T-cell (primary cell): Measurements from ENCODE around the gene TCAP. TPM values are rescaled to one million over a fixed set of nuclear protein-coding genes. Genes with fewer than 3 reads are reported as not detected.

ENCODE experiments used
- ATAC-seq, 4 experiments: fragments of 200-7000 bp in 3 of 4; fragments of 150-1000 bp in 1 of 4; cut with Tn5 transposase; replicated peaks in 1 of 4; 1 replicate in 3 of 4; 2 replicates in 1 of 4; pipeline ENCODE4 v1.10.0; 2021; ENCODE audit warnings: moderate library complexity in 3 of 4, mild to moderate bottlenecking in 2 of 4, moderate number of reproducible peaks in 1 of 4
- CTCF ChIA-PET, 2 donors: fragments of 300-600 bp; sonication (Branson Sonifier 250); formaldehyde crosslinking; loops; one replicate each; lab custom pipeline; 2022; ENCODE audit warnings: antibody characterized with exemption in 2 of 2; lab: Charles Lee
- POLR2A ChIA-PET, 2 donors: fragments of 300-600 bp; sonication (Branson Sonifier 250); formaldehyde crosslinking; loops; one replicate each; lab custom pipeline; 2022; ENCODE audit warnings: antibody characterized with exemption in 2 of 2; lab: Charles Lee
- DNase-seq, 35 experiments: peaks; one replicate each; pipeline versions ENCODE4 v3.0.0 to v3.0.0-alpha.2; 2013 to 2023
- H3K27ac ChIP-seq: one replicate; pipeline ENCODE4 v1.5.1; 2013; ENCODE audit warnings: low read length
- H3K27me3 ChIP-seq, 2 experiments: replicated peaks in 1 of 2; 1 replicate in 1 of 2; 2 replicates in 1 of 2; pipeline versions ENCODE4 v1.6.1 to v1.7.0; 2013; ENCODE audit warnings: low read length in 1 of 2, mixed read lengths in 1 of 2; ENCODE audit not compliant: control insufficient read depth in 2 of 2, insufficient read depth in 2 of 2; ENCODE audit errors: extremely low read depth in 1 of 2
- H3K36me3 ChIP-seq, 2 donors: 1 replicate in 1 of 2; 2 replicates in 1 of 2; pipeline versions ENCODE4 v1.6.1 to v1.7.0; 2013; ENCODE audit warnings: low read length in 1 of 2; ENCODE audit not compliant: control insufficient read depth in 2 of 2, insufficient read depth in 1 of 2; ENCODE audit errors: extremely low read depth in 1 of 2
- H3K4me1 ChIP-seq, 2 experiments: 1 replicate in 1 of 2; 2 replicates in 1 of 2; pipeline versions ENCODE4 v1.6.1 to v1.7.0; 2013; ENCODE audit warnings: low read length in 2 of 2, mixed read lengths in 1 of 2; ENCODE audit not compliant: insufficient read depth in 2 of 2, control insufficient read depth in 1 of 2; ENCODE audit errors: extremely low read depth in 1 of 2
- H3K4me3 ChIP-seq, 2 donors: 1 replicate in 1 of 2; 2 replicates in 1 of 2; pipeline versions ENCODE4 v1.5.1 to v1.7.0; 2013; ENCODE audit warnings: mild to moderate bottlenecking in 2 of 2, low read length in 1 of 2, moderate library complexity in 1 of 2; ENCODE audit not compliant: control insufficient read depth in 1 of 2; ENCODE audit errors: extremely low read depth in 1 of 2
- H3K9me3 ChIP-seq: 2 replicates; pipeline ENCODE4 v1.7.0; 2013
- H3K27ac Mint-ChIP-seq, 2 donors: one replicate each; pipeline ENCODE4 v1.8.0; 2020 to 2021; ENCODE audit warnings: mild to moderate bottlenecking in 2 of 2, mixed read lengths in 2 of 2
- H3K27me3 Mint-ChIP-seq, 2 donors: one replicate each; pipeline ENCODE4 v1.8.0; 2021 to 2022; ENCODE audit warnings: mixed read lengths in 2 of 2
- H3K36me3 Mint-ChIP-seq: one replicate; pipeline ENCODE4 v1.8.0; 2021; ENCODE audit warnings: mixed read lengths
- H3K4me1 Mint-ChIP-seq, 3 donors: one replicate each; pipeline ENCODE4 v1.8.0; 2020 to 2022; ENCODE audit warnings: mixed read lengths in 3 of 3, mild to moderate bottlenecking in 1 of 3
- H3K4me3 Mint-ChIP-seq, 3 donors: one replicate each; pipeline ENCODE4 v1.8.0; 2020 to 2022; ENCODE audit warnings: mild to moderate bottlenecking in 3 of 3, mixed read lengths in 3 of 3, moderate library complexity in 3 of 3
- H3K9me3 Mint-ChIP-seq, 3 donors: one replicate each; pipeline ENCODE4 v1.8.0; 2020 to 2022; ENCODE audit warnings: mixed read lengths in 3 of 3
- WGBS: methylation state at CpG from one replicate; pipeline ENCODE4 v1.1.5; 2013; ENCODE audit warnings: missing lambda C conversion rate; ENCODE audit not compliant: insufficient coverage; 5-methylcytosine and 5-hydroxymethylcytosine counted together
- total RNA-seq, 35 experiments: library from RNA in 6 of 35; stranded (reverse) in 6 of 35; fragments of 120-200 nt in 1 of 35; gene quantifications; one replicate each; pipeline versions ENCODE4 v1.2.1 to v1.2.4 and lab custom pipeline; 2013 to 2026

The TCAP gene
- total RNA-seq, 5 donors from 2014 or later (not counting 1 experiment from before 2014, with no cell fraction given), result 2.2 to 7.8 (median 6.6) TPM

GRCh38 chr17:39651923-39652586 lies 13.1 kb upstream of the TCAP start:
- POLR2A ChIA-PET, result interaction anchor here (0.5 to 0.6 kb wide), 3 partner anchors 30 to 817 kb away, joined by 3 to 13 read pairs (median 10); no protein-coding TSS in a partner anchor
- WGBS, result 85% methylated on average over 6 of the region's 8 CpGs
- Histone ChIP-seq H3K27ac (peak overlapping the region; percentile 12), H3K9me3 (no peaks in the 10 kb centered on the region), H3K36me3 (peaks cover 8 to 38% of the 10 kb centered on the region in 2 donors), H3K4me1 (peaks cover 0 to 36% of the 10 kb centered on the region in 2 experiments), H3K27me3 (no peaks in the 10 kb centered on the region), H3K4me3 (no peak overlapping the region)
- H3K4me1 Mint-ChIP-seq, result peaks cover 49 to 63% (median 61%) of the 10 kb centered on the region in 3 donors
- peak overlapping the region; percentile 42 to 69 for H3K27ac Mint-ChIP-seq
- ATAC-seq, result no peak
- peaks cover 23% of the 10 kb centered on the region for H3K36me3 Mint-ChIP-seq
- no peak overlapping the region for H3K4me3 Mint-ChIP-seq
- DNase-seq, result no peak
- H3K9me3 Mint-ChIP-seq, result no peaks in the 10 kb centered on the region
- no peaks in the 10 kb centered on the region for H3K27me3 Mint-ChIP-seq
- CTCF ChIA-PET, result interaction anchor here (0.6 to 4.6 kb wide), 3 partner anchors 29 to 241 kb away, joined by 6 to 27 read pairs (median 10); no protein-coding TSS in a partner anchor

GRCh38 chr17:39652587-39653315 lies 12.4 kb upstream of the TCAP start:
- H3K27ac Mint-ChIP-seq, result peak overlapping the region; percentile 42 to 69
- Histone ChIP-seq H3K27me3 (no peaks in the 10 kb centered on the region), H3K4me3 (no peak overlapping the region), H3K27ac (no peak overlapping the region), H3K4me1 (peaks cover 1 to 34% of the 10 kb centered on the region in 2 experiments), H3K36me3 (peaks cover 8 to 42% of the 10 kb centered on the region in 2 donors), H3K9me3 (no peaks in the 10 kb centered on the region)
- peaks cover 48 to 59% (median 58%) of the 10 kb centered on the region in 3 donors for H3K4me1 Mint-ChIP-seq
- peaks cover 24% of the 10 kb centered on the region for H3K36me3 Mint-ChIP-seq
- DNase-seq (no peak), ATAC-seq (no peak)
- no peaks in the 10 kb centered on the region for H3K27me3 Mint-ChIP-seq
- ChIA-PET POLR2A (interaction anchor here in 1 of 2 donors (0.6 kb wide), 2 partner anchors 30 to 816 kb away, joined by 3 to 13 read pairs; no protein-coding TSS in a partner anchor), CTCF (interaction anchor here (1.2 to 4.6 kb wide), 5 partner anchors 14 to 105 kb away, joined by 3 to 27 read pairs (median 4); no protein-coding TSS in a partner anchor)
- 77% methylated on average over 7 of the region's 7 CpGs for WGBS
- H3K9me3 Mint-ChIP-seq, result no peaks in the 10 kb centered on the region
- H3K4me3 Mint-ChIP-seq, result no peak overlapping the region

DNA sequence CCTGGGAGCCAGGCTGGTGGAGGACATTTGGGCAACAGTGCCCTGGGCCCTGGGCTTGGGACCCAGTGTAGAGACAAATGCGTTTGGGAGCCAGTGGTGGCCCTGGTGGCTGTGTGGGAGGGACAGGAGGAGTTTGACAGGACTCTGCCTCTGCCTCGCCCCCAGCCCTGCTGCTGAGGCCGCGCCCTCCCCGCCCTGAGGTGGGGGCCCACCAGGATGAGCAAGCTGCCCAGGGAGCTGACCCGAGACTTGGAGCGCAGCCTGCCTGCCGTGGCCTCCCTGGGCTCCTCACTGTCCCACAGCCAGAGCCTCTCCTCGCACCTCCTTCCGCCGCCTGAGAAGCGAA lies 11.9 kb upstream of the TCAP start:
- ATAC-seq (peak in 1 of 4 experiments; percentile 10), DNase-seq (no peak)
- peaks cover 8 to 47% of the 10 kb centered on the region in 2 donors for H3K36me3 ChIP-seq
- H3K27ac Mint-ChIP-seq, result no peak overlapping the region
- WGBS, result 83% methylated on average over 9 of the region's 12 CpGs
- H3K9me3 Mint-ChIP-seq, result no peaks in the 10 kb centered on the region
- no peak overlapping the region for H3K27ac ChIP-seq
- H3K27me3 ChIP-seq, result no peaks in the 10 kb centered on the region
- no peak overlapping the region for H3K4me3 ChIP-seq
- ChIA-PET CTCF (interaction anchor here (1.1 to 4.6 kb wide), 6 partner anchors 11 to 106 kb away, joined by 3 to 27 read pairs (median 4); no protein-coding TSS in a partner anchor), POLR2A (no interaction called here)
- peaks cover 53 to 62% (median 61%) of the 10 kb centered on the region in 3 donors for H3K4me1 Mint-ChIP-seq
- H3K36me3 Mint-ChIP-seq, result peaks cover 28% of the 10 kb centered on the region
- no peaks in the 10 kb centered on the region for H3K9me3 ChIP-seq
- no peaks in the 10 kb centered on the region for H3K27me3 Mint-ChIP-seq
- no peak overlapping the region for H3K4me3 Mint-ChIP-seq
- peaks cover 2 to 40% of the 10 kb centered on the region in 2 experiments for H3K4me1 ChIP-seq

DNA sequence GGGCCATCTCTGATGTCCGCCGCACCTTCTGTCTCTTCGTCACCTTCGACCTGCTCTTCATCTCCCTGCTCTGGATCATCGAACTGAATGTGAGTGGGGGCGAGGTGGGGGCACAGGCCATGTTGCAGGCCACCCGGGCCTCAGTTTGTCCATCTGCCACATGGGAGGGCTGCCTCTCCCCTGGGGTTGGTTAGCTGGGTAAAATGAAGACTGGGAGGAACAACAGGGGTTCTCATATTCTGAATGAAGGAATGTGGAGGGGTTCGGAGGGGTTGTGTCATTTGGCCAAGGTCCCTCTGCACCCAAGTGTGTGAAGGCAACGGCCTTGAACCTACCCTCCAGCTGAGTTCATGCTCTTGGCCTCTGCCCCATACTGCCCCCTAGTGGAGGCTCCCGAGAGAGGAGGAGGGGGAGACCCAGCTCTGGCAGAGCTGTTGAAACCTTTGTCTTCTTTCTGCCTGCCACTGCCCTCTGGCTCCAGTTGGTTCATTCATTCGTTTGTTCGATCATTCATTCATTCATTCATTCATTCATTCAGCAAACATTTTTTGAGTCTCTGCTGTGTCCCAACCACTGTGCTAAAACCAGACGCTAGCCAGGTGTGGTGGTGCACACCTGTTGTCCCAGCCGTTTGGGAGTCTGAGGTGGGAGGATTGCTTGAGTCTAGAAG lies 11.4 kb upstream of the TCAP start:
- CTCF ChIA-PET, result interaction anchor here (0.6 to 4.6 kb wide), 9 partner anchors 11 to 234 kb away, joined by 3 to 27 read pairs (median 4); no protein-coding TSS in a partner anchor
- Histone ChIP-seq H3K36me3 (peaks cover 8 to 49% of the 10 kb centered on the region in 2 donors), H3K9me3 (no peaks in the 10 kb centered on the region), H3K27ac (no peak overlapping the region), H3K4me1 (peaks cover 5 to 45% of the 10 kb centered on the region in 2 experiments), H3K4me3 (no peak overlapping the region), H3K27me3 (no peaks in the 10 kb centered on the region)
- H3K27me3 Mint-ChIP-seq, result no peaks in the 10 kb centered on the region
- peaks cover 53 to 67% (median 61%) of the 10 kb centered on the region in 3 donors for H3K4me1 Mint-ChIP-seq
- peak; percentile 40 to 85 (median 75) for DNase-seq
- H3K36me3 Mint-ChIP-seq, result peaks cover 25% of the 10 kb centered on the region
- WGBS, result 53% methylated on average over 3 of the region's 14 CpGs
- H3K4me3 Mint-ChIP-seq, result no peak overlapping the region
- peak; percentile 61 to 74 (median 66) for ATAC-seq
- H3K27ac Mint-ChIP-seq, result peak overlapping the region in 1 of 2 donors; percentile 34
- POLR2A ChIA-PET, result no interaction called here
- no peaks in the 10 kb centered on the region for H3K9me3 Mint-ChIP-seq

GRCh38 chr17:39655105-39655504 lies 10.0 kb upstream of the TCAP start:
- H3K27me3 ChIP-seq, result no peaks in the 10 kb centered on the region
- H3K27ac Mint-ChIP-seq, result peak overlapping the region in 1 of 2 donors; percentile 22
- no peak overlapping the region for H3K27ac ChIP-seq
- no peaks in the 10 kb centered on the region for H3K9me3 ChIP-seq
- no peak for ATAC-seq
- H3K4me1 ChIP-seq, result peaks cover 12 to 54% of the 10 kb centered on the region in 2 experiments
- no CpG with 5 or more reads among the region's 2 CpGs for WGBS
- DNase-seq, result no peak
- H3K4me1 Mint-ChIP-seq, result peaks cover 54 to 68% (median 65%) of the 10 kb centered on the region in 3 donors
- ChIA-PET CTCF (interaction anchor here (0.6 to 4.6 kb wide), 7 partner anchors 20 to 233 kb away, joined by 3 to 27 read pairs (median 4); no protein-coding TSS in a partner anchor), POLR2A (interaction anchor here in 1 of 2 donors (0.6 kb wide), 1 partner anchor 66 kb away, joined by 3 read pairs; no protein-coding TSS in a partner anchor)
- H3K9me3 Mint-ChIP-seq, result no peaks in the 10 kb centered on the region
- H3K36me3 Mint-ChIP-seq, result peaks cover 23% of the 10 kb centered on the region
- H3K36me3 ChIP-seq, result peaks cover 10 to 57% of the 10 kb centered on the region in 2 donors
- no peak overlapping the region for H3K4me3 ChIP-seq
- no peaks in the 10 kb centered on the region for H3K27me3 Mint-ChIP-seq
- H3K4me3 Mint-ChIP-seq, result no peak overlapping the region
